Measurements from ENCODE around the gene ILK.

GRCh38 chr11:6567371-6567745 lies 36.2 kb upstream of the ILK start:
- TF ChIP-seq MYC (IDR thresholded peaks at IDR 0.05; ENCODE audit: insufficient read depth, insufficient read length, insufficient replicate concordance, low read length, severe bottlenecking) (no peak), HCFC1 (IDR thresholded peaks at IDR 0.05; ENCODE audit: low read length) (no peak), ESRRA (IDR thresholded peaks at IDR 0.05; ENCODE audit: low read length) (no peak), EZH2 (IDR thresholded peaks at IDR 0.05; ENCODE audit: borderline replicate concordance, control insufficient read depth, low read depth, low read length) (no peak), FOXM1 (IDR thresholded peaks at IDR 0.05; ENCODE audit: low read depth, low read length) (no peak)

Measured in GM12878 (cell line).